ENCODE results near the gene KCNE5.

DNA sequence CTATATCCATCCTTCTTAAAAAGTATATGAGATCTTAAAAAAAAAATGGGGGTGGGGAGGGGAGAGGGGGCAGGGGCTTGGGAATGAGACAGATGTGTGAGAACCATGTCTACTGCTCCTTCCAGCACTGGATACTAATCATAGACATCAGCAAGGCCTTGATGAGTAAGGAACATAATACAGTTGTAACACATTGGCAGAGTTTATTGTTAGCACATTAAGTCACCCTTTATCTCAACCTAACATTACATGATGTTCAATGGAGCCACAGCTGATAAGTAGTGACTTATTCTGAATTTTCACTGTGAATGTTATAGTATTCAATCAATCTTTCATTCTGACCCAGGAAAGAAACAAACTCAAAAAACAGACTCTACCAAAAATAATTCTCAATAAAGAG lies 47.3 kb upstream of the KCNE5 start:
- TF ChIP-seq ELF4 (IDR thresholded peaks at IDR 0.05) (no peak), NFRKB (IDR thresholded peaks at IDR 0.05) (no peak), SP1 (IDR thresholded peaks at IDR 0.05) (no peak), FOXM1 (IDR thresholded peaks at IDR 0.05; ENCODE audit: borderline replicate concordance) (no peak), ZNF384 (IDR thresholded peaks at IDR 0.05) (no peak), BHLHE40 (IDR thresholded peaks at IDR 0.05; ENCODE audit: borderline replicate concordance) (no peak), TARDBP (IDR thresholded peaks at IDR 0.05) (no peak), FOXK2 (IDR thresholded peaks at IDR 0.05) (no peak), FOXA1 (IDR thresholded peaks at IDR 0.05) (no peak), HDGF (IDR thresholded peaks at IDR 0.05; ENCODE audit: borderline replicate concordance) (no peak), LEF1 (IDR thresholded peaks at IDR 0.05; ENCODE audit: borderline replicate concordance) (no peak), SUZ12 (IDR thresholded peaks at IDR 0.05) (no peak)
- TF ChIP-seq, protein P1, sequence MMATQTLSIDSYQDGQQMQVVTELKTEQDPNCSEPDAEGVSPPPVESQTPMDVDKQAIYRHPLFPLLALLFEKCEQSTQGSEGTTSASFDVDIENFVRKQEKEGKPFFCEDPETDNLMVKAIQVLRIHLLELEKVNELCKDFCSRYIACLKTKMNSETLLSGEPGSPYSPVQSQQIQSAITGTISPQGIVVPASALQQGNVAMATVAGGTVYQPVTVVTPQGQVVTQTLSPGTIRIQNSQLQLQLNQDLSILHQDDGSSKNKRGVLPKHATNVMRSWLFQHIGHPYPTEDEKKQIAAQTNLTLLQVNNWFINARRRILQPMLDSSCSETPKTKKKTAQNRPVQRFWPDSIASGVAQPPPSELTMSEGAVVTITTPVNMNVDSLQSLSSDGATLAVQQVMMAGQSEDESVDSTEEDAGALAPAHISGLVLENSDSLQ (IDR thresholded peaks at IDR 0.05): no peak

Data from HEK293T (cell line).